ENCODE data around the gene FAM78A.

- TF ChIP-seq CTCF (IDR thresholded peaks at IDR 0.05; ENCODE audit: insufficient read depth, low read length, poor library complexity, severe bottlenecking) (peak; percentile 9), EZH2phosphoT487 (conservative IDR thresholded peaks at IDR 0.05; ENCODE audit: low read length) (no peak)
Observed at GRCh38 chr9:131277287-131277909, 1.1 kb upstream of the FAM78A start.
